ENCODE measurements around the gene PRLH. TPM values are rescaled to one million over a fixed set of nuclear protein-coding genes. Genes with fewer than 3 reads are reported as not detected.
A peak's percentile ranks its signal among the peaks of the same experiment; 100 is the strongest.

Gene PRLH
- total and polyA plus RNA-seq, 4 donors = not detected

- peak overlapping the region; percentile 30 to 64 (median 41) for H3K4me3 ChIP-seq (ENCODE audit: low read depth in 1 of 3, low read length in 3 of 3)
- H3K9me3 ChIP-seq (ENCODE audit: control insufficient read depth in 4 of 4, low read length in 3 of 4) = no peaks in the 10 kb centered on the region
- no peaks in the 10 kb centered on the region for H3K36me3 ChIP-seq (ENCODE audit: control insufficient read depth in 4 of 4, insufficient read depth in 3 of 4, low read depth in 1 of 4, low read length in 3 of 4)
- H3K27me3 ChIP-seq (ENCODE audit: control insufficient read depth in 4 of 4, insufficient read depth in 4 of 4, low read length in 3 of 4) = no peaks in the 10 kb centered on the region
- TF ChIP-seq EGR1 (IDR thresholded peaks at IDR 0.05; ENCODE audit: low read depth in 2 of 2) (no peak), ATF3 (IDR thresholded peaks at IDR 0.05) (no peak), FOXA1 (IDR thresholded peaks at IDR 0.05) (no peak), FOXA2 (IDR thresholded peaks at IDR 0.05) (no peak), JUND (IDR thresholded peaks at IDR 0.05) (no peak), ZBTB33 (IDR thresholded peaks at IDR 0.05) (no peak), YY1 (IDR thresholded peaks at IDR 0.05) (no peak), CTCF (IDR thresholded peaks at IDR 0.05; ENCODE audit: low read depth, low read length, missing input control) (no peak), HNF4A (conservative IDR thresholded peaks at IDR 0.05) (no peak), RXRA (IDR thresholded peaks at IDR 0.05) (no peak), HNF4G (IDR thresholded peaks at IDR 0.05) (no peak)
- H3K9ac ChIP-seq (ENCODE audit: low read depth in 1 of 2, low read length in 2 of 2) = peak overlapping the region in 1 of 2 donors; percentile 36
- peaks cover 14 to 55% (median 38%) of the 10 kb centered on the region in 4 donors for H3K4me1 ChIP-seq (ENCODE audit: control insufficient read depth in 4 of 4, insufficient read depth in 4 of 4, low read length in 3 of 4)
- H3K27ac ChIP-seq (ENCODE audit: low read depth in 1 of 2, low read length in 2 of 2) = peak overlapping the region; percentile 89 to 96
- no peak for DNase-seq (ENCODE audit: low spot score)
- WGBS = 52% methylated on average over 19 of the region's 19 CpGs
Observed at GRCh38 chr2:237591141-237591881, 24.9 kb downstream of the PRLH start.

- Histone ChIP-seq H3K36me3 (ENCODE audit: control insufficient read depth in 4 of 4, insufficient read depth in 3 of 4, low read depth in 1 of 4, low read length in 3 of 4) (no peaks in the 10 kb centered on the region), H3K9ac (ENCODE audit: low read depth in 1 of 2, low read length in 2 of 2) (no peak overlapping the region), H3K27ac (ENCODE audit: low read depth in 1 of 2, low read length in 2 of 2) (no peak overlapping the region), H3K9me3 (ENCODE audit: control insufficient read depth in 4 of 4, low read length in 3 of 4) (no peaks in the 10 kb centered on the region), H3K4me1 (ENCODE audit: control insufficient read depth in 4 of 4, insufficient read depth in 4 of 4, low read length in 3 of 4) (peaks cover 14 to 44% (median 29%) of the 10 kb centered on the region in 4 donors), H3K4me3 (ENCODE audit: low read depth in 1 of 3, low read length in 3 of 3) (no peak overlapping the region), H3K27me3 (ENCODE audit: control insufficient read depth in 4 of 4, insufficient read depth in 4 of 4, low read length in 3 of 4) (no peaks in the 10 kb centered on the region)
- WGBS = 95% methylated on average over 18 of the region's 18 CpGs
- DNase-seq (ENCODE audit: low spot score) = no peak
- TF ChIP-seq HNF4A (conservative IDR thresholded peaks at IDR 0.05) (no peak), SP1 (IDR thresholded peaks at IDR 0.05) (no peak), TAF1 (conservative IDR thresholded peaks at IDR 0.05) (no peak), YY1 (IDR thresholded peaks at IDR 0.05) (no peak), JUND (IDR thresholded peaks at IDR 0.05) (no peak), REST (IDR thresholded peaks at IDR 0.05) (no peak), FOXA1 (IDR thresholded peaks at IDR 0.05) (no peak), GABPA (IDR thresholded peaks at IDR 0.05 in 1 of 2, conservative IDR thresholded peaks at IDR 0.05 in 1 of 2) (no peak), MAX (IDR thresholded peaks at IDR 0.05) (no peak), FOXA2 (IDR thresholded peaks at IDR 0.05) (no peak), RAD21 (IDR thresholded peaks at IDR 0.05) (no peak), ZBTB33 (IDR thresholded peaks at IDR 0.05) (no peak)
Observed at GRCh38 chr2:237592425-237592980, 26.1 kb downstream of the PRLH start.

All from liver (tissue), 9 donors.